SKM-1 treated with dmso at 0.1 percent for 144 hours (cell line): ENCODE results near the gene LCE3E.

Experiments
- DNase-seq: peaks from one replicate; lab custom pipeline; 2025; ENCODE audit not compliant: unreplicated experiment; lab: John Stamatoyannopoulos, UW

LCE3E gene

GRCh38 chr1:152517237-152517811 is 49.3 kb downstream of the LCE3E start:
- no peak for DNase-seq

- DNase-seq, result no peak
Observed at GRCh38 chr1:152516082-152516481, 50.5 kb downstream of the LCE3E start.
